Suppressor macrophage treated with lipopolysaccharide for 4 hours (primary cell): ENCODE results near the gene CEP68.
"Not testable (repeated sequence)": the region's sequence is repeated elsewhere in the genome, so short reads cannot be mapped to it uniquely, and the experiment has no call there.

ENCODE experiments used
- DNase-seq: peaks from one replicate; pipeline ENCODE4 v3.0.0-alpha.2; 2020

CEP68 gene

GRCh38 chr2:65056215-65057053 is at the start of gene CEP68:
TSS of gene CEP68 (plus strand) at chr2:65056416. CDS start at chr2:65069445, 13,029 bp downstream.
- DNase-seq, result peak; percentile 99

GRCh38 chr2:65013776-65014175 is 42.4 kb upstream of the CEP68 start:
- DNase-seq, result no peak

GRCh38 chr2:65015731-65016130 is 40.5 kb upstream of the CEP68 start:
- no peak for DNase-seq

- peak; percentile 91 for DNase-seq
These were observed 39.4 kb upstream of the CEP68 start for GRCh38 chr2:65016789-65017188.

- peak; percentile 82 for DNase-seq
These were observed 38.9 kb upstream of the CEP68 start for GRCh38 chr2:65017335-65017734.

- peak; percentile 95 for DNase-seq
These were observed 38.1 kb upstream of the CEP68 start for GRCh38 chr2:65018141-65018582.

GRCh38 chr2:65019010-65019409 is 37.2 kb upstream of the CEP68 start:
- no peak for DNase-seq

- no peak for DNase-seq
These were observed 36.5 kb upstream of the CEP68 start for GRCh38 chr2:65019675-65020195.

GRCh38 chr2:65020251-65020650 is 36.0 kb upstream of the CEP68 start:
- not testable (repeated sequence) for DNase-seq

- no peak for DNase-seq
These were observed 35.2 kb upstream of the CEP68 start for GRCh38 chr2:65020943-65021528.

- DNase-seq, result no peak
These were observed 34.5 kb upstream of the CEP68 start for GRCh38 chr2:65021709-65022108.

GRCh38 chr2:65022189-65022588 is 34.0 kb upstream of the CEP68 start:
- DNase-seq, result no peak

GRCh38 chr2:65023742-65024141 is 32.5 kb upstream of the CEP68 start:
- DNase-seq, result no peak

GRCh38 chr2:65024149-65024829 is 31.9 kb upstream of the CEP68 start:
- DNase-seq, result no peak

GRCh38 chr2:65025453-65026123 is 30.6 kb upstream of the CEP68 start:
- peak; percentile 76 for DNase-seq

- DNase-seq, result no peak
These were observed 30.1 kb upstream of the CEP68 start for GRCh38 chr2:65026154-65026553.

- no peak for DNase-seq
These were observed 29.3 kb upstream of the CEP68 start for GRCh38 chr2:65026704-65027464.

GRCh38 chr2:65027616-65028244 is 28.5 kb upstream of the CEP68 start:
- DNase-seq, result peak; percentile 56

GRCh38 chr2:65030476-65031332 is 25.5 kb upstream of the CEP68 start:
- no peak for DNase-seq

GRCh38 chr2:65031341-65032018 is 24.7 kb upstream of the CEP68 start:
- DNase-seq, result no peak
